GM18526 (cell line): ENCODE data around the gene CDH13.

Source experiments
- POLR2A ChIP-seq: IDR thresholded peaks from 3 replicates; pipeline ENCODE4 v1.6.1; 2011; ENCODE audit not compliant: insufficient read length; ENCODE audit errors: extremely low read depth

CDH13 gene

DNA sequence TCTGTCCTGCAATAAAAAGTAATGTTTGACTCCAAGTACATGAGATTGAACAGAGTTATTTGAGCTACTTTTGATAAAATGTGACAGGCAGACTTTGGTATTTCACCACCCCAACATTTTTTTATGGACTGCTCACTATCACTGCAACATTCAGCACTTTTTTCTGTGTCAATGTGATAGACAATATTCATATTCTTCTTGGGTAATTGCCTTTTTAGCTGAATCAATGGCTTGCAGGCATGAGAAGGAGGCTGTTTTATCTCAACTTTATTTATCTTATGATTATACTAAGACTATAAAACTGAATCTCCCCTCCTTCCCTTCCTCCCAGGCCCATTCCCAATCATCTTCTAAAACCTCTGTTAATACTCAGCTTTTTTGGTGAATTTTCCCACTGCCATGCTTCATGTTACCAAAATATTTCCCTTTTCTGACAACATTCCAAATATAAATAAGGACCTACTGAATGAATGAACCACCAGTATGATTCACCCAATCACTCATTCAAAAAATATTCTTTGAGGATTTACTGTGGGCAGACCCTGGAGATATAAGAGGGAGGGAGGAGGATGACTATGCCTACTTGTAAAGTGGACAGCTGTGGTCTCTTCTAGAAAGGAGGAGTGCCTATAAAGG, 67.6 kb downstream of the CDH13 start:
- TF ChIP-seq POLR2A = no peak

DNA sequence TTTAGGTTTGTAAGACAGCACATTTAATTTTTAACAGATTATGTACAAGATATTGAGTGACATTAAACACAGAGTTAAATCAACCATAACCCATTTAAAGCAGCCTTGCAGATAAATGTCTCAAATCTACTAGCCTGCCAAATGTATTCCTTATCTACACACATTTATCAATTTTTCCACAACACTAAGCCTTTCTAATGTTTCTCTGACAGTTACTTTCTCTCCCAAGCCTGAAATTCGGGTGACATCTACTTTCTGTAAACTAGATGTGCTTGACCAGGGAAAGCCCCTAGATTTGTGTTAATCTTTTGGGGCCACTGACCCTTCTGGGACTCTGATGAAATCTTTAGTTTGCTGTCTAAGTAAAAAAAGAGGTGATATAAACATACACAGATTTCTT, 69.0 kb downstream of the CDH13 start:
- no peak for TF ChIP-seq POLR2A

DNA sequence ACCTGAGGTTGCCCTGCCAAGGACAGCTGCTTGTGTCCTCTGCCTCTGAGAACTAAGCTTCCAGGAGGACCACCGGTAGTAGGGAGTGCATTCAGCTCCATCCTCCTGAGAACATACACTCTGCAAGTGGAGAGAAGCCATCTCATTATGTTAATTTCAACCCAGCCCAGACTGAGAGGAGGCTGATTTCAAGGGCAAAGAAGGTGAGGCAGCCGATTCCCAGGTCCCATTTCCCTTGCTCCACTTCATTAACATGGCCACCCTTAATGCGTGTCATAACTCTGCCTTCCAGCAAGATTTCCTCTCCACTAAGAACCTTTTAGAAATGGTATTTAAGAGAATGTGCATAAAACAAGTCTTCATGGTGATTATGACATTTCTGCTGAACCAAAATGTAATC, 72.5 kb downstream of the CDH13 start:
- no peak for TF ChIP-seq POLR2A

DNA sequence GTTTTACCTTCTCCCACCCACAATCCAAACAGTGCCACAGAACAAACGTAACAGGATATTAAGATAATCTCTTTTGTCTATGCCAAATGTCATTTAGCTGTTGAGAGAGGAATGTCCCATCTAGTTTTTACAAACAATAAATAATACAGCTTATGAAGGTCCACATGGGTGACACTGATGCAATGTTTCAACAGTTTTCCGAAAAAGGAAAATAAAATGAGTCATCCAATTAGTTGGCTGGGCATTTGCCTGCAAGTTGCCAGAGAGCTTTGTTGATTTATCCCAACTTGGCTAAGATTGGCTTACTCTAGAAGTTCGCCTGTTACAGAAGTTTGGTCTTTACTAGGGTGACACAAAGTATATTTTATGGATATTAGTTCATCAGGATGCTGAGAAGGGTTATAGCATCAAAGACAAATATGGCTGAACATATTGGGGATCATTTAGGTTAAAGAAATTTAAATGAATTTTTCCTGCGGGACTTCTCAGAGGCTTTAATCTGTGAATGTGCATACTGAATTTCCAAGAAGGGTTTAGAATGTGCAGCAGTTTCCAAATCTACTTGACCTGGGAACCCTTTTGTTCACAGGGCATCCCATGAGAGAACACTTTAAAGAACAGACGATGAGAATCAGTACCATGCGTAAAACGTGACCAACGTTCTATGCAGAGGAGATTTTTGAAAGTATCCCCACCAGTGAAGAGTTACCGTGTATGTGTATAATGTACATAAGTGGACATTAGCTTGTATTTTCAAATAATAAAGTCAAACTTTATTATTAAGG, 73.1 kb downstream of the CDH13 start:
- TF ChIP-seq POLR2A = no peak

DNA sequence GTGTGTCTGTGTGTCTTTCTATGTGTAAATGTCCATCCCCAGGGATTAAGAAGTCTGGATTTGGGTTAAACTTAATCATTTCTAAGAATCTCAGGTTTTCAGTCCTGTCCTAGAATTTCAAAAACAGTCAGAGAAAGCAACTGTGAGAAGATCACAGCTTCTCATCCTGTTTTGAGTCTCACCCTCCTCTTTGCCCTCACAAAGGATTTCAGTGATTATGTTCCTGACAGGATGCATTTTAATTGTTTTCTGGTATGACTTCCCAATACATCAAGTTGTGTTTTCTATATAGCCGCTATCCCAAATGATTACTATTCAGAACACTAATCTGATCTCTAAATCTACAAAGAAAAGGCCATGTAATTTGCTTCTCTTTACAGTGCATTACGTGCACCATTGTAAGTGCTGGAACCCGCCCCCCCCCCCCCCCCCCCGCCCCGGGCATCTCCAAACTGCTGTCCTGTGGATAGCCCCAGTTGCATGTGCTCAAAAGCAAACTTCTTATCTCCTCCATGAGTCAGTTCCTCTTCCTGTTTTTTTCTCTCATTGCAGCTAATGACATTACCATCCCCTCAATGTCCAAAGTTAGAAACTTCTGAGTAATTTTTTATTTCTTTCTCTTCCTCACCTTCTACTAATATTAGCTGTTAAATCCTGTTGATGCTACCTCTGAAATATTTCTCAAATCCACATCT, 73.9 kb downstream of the CDH13 start:
- no peak for TF ChIP-seq POLR2A

DNA sequence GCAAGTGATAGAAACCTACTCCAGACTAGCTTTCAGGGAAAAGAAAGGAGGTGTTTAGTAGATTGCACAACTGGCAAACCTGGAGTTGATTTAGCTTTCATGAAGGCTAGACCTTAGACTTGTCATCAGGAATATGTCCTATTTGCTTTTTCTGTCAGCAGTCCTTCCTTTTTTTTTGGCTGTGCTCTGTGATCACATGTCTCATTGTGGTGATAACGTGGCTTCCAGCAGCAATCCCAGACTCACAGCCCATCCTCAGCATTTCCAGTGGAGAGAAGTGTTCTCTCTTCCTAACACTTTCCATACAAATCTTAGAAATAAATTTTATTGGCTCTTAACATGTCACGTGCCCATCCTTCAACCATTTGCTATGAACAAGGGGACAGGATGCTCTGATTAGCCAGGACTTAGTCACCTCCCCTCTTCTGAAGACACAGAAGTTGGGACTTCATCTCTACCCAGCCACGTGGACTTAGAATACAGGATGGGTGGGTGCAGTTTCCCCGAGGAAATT, 74.7 kb downstream of the CDH13 start:
- TF ChIP-seq POLR2A = no peak

DNA sequence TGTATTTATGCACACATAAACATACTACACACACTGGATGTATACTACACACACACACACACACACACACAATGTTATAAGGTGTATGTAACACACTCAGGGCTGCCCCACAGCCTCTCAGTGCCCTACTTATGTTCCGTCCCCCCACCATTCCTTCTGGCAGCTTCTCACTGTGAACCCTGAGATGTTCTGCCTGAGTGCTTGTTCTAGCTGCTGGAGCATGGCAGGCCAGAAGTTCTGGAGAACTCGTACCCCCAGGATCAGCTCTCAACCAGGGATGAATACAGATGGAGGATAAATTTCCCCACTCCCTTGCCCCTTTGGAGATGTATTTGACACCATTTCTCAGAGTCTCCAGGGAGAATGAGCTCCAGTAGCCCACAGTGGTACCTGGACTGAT, 76.4 kb downstream of the CDH13 start:
- TF ChIP-seq POLR2A = no peak

DNA sequence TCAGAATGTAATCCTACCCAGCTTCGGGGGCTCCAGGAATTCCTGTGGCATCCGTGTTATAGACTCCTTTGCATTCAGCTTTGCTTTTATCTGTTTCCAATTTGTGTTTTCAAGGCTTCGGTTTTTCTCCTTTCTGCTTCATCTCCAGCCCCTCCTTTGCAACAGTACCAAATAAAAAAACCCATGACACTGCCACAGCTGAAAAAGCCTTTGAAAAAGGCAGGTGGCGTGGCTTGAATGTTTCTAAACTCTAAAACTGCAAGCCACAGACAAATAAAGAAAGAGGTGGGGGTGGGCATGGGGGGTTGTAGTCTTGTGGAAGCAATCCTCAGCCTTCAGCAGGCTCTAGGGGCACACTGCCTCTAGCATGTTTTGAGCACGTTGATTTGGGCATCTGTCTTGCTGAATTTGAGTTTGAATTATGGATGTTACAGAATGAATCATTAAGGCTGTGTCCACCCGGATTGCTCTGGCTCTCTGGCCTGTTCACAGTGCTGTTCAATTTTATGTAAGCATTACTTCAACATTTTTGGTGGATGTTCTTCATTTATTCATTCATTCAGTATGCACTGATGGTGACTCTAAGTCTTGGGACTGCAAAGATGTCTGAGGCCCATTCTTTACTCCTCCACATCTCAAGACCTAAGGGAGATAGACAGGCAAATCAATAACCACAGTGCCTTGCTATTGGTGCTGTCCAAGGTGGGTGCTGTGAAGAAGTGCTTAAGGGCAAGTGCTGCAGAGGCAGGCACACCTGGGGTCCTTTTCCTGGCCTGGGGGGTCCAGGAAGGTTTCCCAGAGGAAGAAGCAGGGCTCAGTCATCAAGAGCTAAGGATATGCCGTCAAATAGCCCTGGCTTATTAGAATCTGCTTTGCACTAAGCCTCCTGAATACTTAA, 77.4 kb downstream of the CDH13 start:
- no peak for TF ChIP-seq POLR2A

DNA sequence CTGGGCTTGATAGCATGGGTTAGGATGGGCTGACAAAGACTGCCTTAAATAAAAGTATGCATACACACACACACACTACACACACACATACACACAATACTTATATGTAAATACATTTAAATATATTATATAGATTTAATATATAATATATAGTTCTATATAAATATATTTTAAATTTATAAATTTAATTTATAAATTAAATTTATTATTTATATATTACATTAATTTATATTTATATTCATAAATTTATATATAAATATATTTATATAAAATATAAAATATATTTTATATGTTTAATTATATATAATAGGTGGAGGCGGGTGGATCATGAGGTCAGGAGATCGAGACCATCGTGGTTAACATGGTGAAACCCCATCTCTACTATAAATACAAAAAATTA, 83.2 kb downstream of the CDH13 start:
- no peak for TF ChIP-seq POLR2A

DNA sequence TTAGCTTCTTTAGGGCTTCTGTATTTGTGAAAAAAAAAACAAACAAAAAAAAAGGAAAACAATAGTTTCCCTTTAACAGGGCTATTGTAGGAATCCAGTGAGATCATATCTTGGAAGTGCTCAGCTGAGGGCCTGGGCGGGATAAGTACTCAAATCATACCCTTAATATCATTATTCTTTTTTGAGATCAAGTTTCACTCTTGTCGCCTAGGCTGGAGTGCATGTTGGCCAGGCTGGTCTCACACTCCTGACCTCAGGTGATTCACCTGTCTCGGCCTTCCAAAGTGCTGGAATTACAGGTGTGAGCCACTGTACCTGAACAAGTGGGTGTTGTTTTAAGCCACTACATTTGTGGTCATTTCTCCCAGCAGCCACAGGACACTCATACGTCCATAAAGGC, 87.0 kb downstream of the CDH13 start:
- no peak for TF ChIP-seq POLR2A

DNA sequence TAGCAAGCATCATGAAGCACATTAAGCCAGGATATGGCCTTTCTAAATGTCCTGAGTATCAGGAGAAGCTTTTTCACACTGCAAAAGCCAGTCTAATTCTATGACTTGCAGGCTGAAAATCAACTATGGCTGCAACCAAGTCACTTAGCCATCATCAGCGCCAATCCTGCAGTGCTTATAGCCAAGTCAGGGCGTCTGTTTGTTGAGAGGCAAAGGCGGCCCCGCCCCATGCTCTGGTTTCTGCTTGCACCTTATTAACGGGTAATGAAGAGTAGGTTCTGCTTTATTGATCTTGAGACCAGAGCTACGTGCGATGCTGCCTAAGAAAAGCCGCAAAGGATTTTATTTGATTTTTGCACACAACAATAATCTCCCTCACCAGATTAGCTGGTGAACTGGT, 88.4 kb downstream of the CDH13 start:
- no peak for TF ChIP-seq POLR2A

DNA sequence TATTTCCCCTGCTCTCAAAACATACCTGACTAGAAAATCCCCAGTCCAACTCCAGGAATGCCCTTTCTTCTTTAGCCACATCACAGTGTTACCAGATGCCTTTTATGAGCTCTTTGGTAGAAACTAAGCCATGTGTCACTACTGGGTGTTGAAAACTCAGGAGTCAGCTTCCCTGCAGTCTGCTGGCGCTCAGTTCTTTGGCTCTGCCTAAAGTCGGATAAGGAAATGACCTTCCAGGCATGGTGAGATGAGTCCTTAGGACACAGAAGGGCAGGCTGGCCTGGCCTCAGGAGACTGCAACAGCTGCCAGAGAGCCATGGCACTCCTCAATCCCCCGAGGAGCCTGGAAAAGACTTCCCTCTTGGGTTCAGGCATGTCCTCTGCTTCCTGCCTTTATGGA, 89.1 kb downstream of the CDH13 start:
- no peak for TF ChIP-seq POLR2A

DNA sequence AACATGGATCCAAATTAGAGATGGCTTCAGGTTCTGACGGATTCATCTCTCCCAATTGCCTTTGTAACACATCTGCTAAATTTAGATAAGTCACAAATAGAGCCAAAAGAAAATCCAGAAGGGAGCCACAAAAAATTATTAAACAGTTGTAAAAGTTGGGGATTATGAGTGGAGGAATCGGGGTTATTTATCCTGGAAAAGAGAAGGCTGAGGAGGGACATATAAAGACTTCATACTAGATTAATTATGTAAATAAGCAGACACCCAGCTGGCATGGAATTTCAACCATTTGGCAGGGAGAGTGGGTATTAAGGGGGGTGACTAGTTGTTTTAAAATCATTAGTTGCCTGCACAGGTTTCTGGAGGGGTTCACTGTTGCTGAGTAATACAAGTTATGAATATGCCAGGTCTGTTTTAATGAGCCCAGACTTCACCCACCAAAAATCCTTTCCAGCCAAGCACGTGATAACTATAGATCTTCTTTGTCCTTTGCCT, 89.6 kb downstream of the CDH13 start:
- TF ChIP-seq POLR2A = no peak

DNA sequence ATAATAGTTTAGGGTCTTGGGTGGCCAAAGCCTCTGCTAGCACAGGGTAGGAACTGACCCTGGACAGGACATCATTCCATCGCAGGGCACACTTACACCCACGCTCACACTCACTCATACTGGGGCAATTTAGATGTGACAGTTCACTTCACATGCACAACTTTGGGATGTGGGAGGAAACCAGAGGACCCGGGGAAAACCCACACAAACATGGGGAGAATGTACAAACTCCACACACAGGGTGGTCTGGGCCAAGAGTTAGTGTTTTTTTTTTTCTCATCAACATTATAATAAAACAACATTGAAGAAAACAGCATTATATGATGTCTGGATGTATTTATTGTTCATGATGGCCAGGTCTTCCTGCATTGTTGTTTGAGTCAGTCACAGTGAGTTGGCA, 93.6 kb downstream of the CDH13 start:
- no peak for TF ChIP-seq POLR2A

DNA sequence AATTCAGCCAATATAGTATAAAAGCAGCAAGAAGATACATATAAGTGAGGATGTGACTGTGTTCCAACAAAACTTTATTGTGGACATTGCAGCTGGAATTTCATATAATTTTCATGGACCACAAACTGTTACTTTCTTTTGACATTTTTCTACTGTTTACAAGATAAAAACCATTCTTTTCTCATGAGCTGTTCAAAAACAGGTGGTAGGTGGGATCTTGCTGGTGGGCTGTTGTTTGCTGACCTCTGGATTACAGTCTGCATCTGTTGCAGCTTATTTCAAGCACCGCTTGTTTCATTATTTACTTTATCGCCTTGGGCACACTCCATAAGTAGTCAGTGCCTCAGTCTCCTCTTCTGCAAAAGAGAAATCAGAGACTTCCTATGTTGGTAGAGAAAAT, 99.5 kb downstream of the CDH13 start:
- TF ChIP-seq POLR2A = no peak

DNA sequence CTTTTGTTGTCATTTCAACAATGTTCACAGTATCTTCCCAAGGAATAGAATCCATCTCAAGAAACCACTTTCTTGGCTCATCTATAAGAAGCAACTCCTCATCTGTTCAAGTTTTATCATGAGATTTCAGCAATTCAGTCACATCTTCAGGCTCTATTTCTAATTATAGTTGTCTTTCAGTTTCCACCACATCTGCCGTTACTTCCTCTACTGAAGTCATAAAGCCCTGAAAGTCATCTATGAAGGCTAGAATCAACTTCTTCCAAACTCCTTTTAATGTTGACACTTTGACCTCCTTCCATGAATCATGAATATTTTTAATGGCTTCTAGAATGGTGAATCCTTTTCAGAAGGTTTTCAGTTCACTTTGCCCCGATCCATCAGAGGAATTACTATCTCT, 102.1 kb downstream of the CDH13 start:
- TF ChIP-seq POLR2A = no peak

DNA sequence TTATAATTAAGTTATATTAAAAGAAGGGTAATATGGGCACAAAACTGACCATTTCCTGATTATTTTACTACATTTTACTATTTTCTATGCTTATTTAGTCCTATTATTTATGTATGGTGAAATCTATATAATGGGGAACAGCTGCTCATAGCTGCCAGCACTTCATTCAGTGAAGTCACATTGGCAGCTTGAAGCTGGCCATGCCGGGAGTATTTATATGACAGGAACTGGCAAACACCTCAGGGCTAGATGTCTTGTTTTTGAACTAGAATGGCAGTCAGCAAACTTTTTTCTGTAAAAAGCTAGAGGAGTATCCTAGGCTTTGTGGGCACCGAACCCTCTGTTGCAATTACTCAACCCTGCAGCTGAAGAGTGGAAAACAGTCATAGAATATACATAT, 104.1 kb downstream of the CDH13 start:
- TF ChIP-seq POLR2A = no peak
